NCI-H774 (cell line): ENCODE measurements around the gene THOC7.
A peak's percentile ranks its signal among the peaks of the same experiment; 100 is the strongest.

Experiments used
- DNase-seq: peaks from one replicate; lab custom pipeline; 2025; lab: John Stamatoyannopoulos, UW

THOC7 gene

DNA sequence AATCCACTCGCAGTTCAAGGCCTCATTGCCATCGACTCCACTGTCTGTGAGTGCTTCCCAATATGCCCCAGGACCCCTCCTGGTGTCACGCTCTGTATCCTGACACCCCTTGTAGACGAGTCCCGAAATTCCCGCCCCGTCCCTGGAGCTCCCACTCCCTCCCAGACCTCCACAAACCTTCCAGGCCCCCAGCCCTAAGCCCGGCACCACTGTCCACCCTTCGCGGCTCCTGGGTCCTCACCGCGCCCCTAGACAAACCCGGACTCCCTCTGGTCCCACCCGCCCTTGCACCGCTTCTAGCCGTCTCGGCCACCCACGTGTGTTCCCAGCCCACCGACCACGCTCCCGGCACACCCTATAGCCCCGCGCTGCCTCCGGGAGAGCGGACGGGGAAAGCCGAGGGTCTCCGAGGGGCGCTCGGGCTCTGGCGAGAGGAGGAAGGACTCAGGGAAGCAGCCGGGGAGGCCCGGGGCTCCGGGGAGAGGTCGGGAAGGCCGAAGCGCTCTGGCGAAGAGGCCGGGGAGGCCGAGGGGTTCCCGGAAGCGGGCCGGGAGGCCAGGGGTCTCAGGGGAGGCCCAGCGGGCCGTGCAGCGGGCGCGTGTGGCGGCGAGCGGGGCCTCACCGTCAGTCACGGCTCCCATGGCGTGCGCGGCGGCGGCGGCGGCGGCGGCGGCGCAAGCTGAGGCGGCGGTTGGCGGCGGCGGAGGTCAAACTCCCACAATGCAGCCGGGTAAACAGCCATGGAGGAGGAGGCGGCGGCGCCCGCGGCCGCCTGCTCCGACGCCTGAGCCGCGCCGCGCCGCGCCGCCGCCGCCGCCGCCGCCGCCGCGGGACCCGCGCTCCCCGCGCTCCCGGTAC lies at the start of gene THOC7, which contains the start of gene ATXN7:
Gene THOC7, minus strand, starts transcription at position 656 of the 858 bp plus-strand sequence. Its CDS starts 15 bp downstream, at position 641.
Gene ATXN7, plus strand, starts transcription at position 718 of the 858 bp plus-strand sequence. CDS start 48,732 bp downstream, outside the sequence.
- DNase-seq, result no peak

DNA sequence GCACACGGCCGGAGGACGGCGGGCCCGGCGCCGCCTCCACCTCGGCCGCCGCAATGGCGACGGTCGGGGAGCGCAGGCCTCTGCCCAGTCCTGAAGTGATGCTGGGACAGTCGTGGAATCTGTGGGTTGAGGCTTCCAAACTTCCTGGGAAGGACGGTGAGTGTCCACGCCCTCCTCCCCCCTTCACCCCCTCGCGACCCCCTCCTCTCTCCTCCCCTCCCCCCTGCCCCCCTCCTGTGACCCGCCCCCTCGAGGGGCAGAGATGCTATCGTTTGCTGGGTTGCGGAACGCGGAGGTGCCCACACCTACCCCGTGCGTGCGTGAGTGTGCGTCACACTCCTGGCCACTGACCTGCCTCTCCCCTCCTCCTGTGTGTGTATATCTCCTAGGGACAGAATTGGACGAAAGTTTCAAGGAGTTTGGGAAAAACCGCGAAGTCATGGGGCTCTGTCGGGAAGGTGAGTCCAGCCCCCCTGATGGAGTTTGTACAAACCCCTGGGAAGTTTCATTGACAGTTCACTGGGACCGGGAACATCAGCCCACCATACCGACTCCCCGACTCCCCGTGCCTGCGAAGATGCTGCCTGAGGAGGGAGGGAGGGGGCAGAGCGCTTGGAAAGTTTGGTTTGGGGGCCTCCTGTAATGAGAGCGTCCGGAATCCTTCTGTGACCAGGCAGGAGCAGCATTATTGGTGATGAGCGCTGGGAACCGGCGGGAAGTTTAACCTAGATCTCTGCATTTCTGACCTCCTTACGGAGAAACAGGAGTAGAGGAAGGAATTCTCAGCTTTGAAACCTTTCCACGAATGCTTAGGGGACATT lies 49.4 kb upstream of the THOC7 start:
- DNase-seq, result no peak

DNA sequence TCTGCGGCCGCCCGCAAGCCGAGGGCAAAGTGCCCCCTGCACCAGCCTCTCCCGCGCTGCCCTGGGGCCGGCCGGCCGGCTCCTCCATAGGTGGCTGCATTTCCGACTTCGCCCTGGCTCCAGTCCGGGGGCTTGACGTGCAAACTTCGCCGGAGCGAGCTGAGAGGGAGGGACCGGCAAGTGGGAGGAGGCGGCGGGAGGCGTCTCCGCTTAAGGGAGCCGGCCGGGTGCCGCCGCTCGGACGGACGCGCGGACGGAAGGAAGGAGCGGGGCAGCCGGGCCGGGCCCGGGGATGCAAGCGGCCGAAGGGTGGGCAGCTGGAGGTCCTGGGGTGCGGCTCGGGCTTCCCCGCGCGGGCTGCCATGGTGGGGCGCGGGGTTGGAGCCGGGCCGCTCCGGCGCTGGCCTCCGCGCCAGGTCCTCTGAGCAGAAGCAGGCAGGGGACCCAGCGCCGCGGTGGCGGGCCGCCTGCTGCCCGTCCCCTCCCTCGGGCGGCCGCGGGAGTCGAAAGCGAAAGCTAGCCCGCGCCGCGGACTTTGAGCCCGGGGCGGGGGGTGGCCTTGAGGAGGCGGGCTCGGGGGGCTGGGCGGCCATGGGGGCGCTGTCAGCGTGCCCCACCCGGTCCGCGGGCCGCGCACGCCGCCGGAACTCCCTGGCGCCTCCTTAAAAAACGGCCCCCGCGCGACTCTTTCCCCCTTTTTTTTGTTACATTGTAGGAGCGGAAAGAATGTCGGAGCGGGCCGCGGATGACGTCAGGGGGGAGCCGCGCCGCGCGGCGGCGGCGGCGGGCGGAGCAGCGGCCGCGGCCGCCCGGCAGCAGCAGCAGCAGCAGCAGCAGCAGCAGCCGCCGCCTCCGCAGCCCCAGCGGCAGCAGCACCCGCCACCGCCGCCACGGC lies 48.5 kb upstream of the THOC7 start, which contains the start of gene SCAANT1:
Gene SCAANT1, minus strand, starts transcription at position 511 of the 895 bp plus-strand sequence.
- DNase-seq, result peak; percentile 30

DNA sequence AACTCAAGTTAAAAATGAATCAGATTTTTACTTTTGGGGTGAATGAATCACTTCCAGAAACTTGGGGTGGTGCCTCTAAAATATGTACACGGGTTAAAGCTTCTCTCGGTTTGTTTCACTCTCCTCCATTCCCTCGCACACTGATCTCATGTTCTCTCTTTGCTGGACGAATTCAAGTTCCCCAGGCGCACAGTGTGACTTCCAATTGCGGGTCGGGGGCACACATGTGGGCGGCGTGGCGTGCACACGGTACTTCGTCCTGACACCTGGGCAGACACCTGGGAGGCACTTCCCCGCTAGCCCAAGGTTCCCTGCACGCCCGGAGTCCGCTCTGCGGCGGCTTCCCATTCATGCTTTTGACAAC lies 47.9 kb upstream of the THOC7 start:
- DNase-seq, result no peak

DNA sequence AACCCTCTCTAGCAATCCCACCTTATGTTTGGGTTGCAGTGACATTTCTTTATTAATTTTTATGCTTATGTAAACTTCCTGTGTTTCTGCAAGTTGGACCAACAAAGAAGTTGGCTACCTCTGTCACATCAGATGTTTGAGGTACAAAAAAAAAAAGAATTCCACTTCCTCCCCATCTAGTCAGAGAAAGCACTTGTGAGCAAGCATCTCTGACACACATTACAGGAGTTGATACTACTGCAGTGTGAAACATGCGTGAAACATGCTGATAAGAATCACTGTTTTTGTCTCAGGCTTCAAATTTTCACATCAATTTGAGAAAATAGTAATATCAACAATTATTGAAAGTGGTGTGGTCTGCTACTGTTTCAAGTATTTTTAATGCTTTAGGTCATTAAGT lies 47.3 kb upstream of the THOC7 start:
- no peak for DNase-seq

DNA sequence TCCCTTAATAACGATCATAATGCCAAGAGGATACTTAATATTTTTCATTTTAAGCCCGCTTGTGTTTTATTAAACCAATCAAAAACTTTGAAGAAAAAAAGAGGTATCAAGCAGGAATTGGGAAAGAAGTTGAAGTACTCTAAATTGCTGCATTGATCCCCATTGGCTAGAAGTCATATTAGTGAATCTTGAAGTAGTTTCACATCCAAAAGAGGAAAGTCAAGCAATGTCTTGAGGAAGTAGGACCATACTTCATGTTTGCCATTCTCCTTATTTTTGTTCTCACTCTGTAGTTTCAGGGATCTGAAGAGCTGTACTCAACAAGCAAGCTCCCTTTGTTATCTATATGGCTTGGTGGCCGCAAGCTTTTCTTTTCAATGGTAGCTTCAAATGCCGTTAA lies 46.4 kb upstream of the THOC7 start:
- no peak for DNase-seq

DNA sequence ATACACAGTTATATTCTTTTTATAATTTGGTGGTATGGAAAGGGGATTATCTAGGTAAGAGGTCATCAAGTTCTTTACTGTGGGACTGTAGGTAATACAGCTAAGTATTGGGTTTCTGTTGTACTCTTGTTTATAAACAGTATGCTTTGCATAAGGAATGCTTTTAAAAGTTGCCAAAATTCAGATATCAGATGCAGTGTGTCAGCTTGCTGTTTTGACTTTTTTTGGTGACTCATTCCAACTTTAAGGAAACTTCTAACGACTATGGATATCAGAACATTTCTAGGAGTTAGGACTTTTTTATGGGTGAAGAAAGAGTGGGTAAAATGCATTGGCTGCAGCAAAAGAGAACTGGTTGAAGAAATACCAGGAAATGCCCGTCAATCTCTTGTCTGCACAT lies 45.8 kb upstream of the THOC7 start:
- DNase-seq, result no peak

DNA sequence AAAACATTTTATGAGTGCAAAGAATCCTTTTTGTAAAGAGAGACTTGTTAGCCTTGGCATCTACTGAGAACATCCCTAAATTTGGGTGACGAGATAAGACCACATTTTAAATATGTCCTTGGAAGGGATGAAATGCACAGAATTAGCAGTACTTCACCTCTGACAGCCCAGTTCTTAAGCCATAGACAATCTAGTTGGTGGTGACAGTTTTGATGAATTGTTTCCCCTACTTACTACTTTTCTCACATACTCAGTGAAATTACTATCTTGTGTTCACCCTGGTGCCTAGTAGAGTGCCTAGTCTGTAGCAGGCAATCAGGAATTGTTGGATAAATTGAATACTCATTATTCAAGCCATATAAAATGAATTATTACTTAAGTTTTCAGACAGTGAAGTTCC lies 45.2 kb upstream of the THOC7 start:
- no peak for DNase-seq

DNA sequence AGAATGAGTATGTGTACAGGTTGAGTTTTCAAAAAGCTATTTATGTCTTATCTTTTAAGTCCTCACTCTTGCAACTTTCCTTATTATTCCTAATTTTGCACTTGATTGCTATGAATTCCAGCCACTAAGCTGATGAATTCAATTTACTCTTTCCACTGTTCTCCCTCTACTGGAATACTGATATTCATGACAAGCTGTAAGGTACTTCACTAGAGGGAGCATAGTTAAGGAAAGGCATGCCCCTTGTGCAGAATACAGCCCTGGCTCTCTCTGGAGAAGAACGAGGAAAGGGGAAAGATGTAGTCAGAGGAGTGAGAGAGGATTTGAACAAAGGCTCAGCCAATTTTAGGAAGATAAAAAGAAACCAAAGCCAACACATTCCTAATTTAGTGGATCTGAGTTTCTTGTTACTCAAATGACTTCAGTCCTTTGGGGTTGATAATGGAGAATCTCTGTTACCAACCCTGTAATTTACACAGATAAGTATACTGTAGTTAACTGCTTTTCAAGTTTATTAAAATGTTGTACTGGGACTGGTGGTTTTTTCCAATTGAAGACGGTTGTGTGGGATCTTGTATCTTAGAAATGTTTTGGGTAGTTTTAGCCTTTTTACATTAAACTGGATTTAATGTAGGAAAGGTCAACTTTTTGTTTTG lies 44.6 kb upstream of the THOC7 start:
- no peak for DNase-seq

DNA sequence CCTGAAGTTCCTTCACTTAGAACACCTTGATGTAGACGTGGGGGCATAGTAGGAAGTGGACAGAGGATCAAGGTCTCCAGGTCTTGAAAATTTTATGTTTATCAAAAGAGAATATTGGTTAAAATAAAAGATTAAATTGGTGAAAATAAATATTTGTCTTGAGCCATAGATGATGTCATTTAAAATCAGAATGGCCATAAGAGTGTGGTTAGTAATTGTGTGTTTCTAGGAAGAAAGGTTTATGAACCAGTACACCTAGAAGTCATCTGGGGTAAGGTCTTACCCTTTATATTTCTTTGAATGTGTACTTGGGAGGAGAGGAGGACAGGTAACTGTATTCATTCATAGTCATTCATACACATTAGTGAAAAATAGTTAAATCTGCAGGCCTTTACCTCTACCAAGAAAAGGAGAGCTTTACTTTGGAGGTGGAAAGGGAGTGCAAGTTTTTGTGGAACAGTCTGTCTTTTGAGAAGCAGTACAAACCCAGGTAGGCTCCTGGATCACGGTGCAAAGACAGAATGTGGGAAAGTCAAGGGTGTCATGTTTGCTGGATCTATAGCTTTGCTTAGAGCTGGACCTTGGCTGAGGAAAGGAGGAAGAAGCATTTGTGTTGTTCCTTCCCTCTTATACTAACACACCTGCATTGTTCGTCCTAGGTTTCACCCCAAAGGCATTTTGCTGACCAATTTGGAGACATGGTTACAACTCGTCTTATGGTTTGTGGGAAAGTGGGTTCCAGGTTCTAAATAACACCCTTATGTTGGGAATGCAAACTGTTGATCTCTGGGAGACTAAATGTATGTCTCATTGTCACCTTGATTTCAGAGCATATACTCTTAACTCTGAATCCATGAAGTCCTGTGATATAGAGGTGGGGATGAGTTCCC lies 42.4 kb upstream of the THOC7 start:
- DNase-seq, result no peak

DNA sequence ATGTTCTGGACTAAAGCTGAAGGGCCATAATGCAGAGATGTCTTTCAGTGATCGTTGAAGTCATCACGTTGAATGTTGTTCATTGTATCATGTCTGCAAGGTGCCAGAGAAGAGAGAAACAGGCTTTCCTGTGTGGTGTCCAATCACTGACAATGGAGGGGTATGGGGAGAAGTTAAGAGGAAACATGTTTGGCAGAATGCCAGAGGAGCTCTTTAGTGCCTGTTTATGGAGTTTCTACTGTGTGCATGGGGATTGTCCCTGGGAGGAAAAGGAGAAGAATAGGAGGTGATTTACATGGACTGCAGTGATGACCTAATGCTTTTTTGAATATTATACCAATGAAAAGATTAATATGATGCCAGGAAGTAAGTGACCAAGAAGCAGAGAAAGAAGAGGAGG lies 36.9 kb upstream of the THOC7 start:
- DNase-seq, result no peak

DNA sequence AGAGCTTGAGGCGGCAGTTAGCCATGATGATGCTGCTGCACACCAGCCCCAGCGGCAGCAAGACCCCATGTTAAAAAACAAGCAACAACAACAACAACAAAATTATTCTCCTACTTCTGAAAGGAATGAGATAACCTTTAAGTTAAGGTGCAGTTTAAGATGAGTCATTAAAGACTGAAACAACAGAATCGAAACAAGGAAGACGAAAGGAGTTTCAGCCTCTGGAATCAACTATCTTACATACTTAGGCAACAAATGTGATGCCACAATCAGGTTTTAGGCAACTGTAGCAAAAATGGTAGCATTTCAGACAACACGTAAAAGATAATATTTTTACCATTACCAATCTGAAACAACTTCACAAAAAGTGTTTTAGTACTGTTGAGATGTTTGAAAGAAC lies 36.4 kb upstream of the THOC7 start:
- DNase-seq, result no peak

DNA sequence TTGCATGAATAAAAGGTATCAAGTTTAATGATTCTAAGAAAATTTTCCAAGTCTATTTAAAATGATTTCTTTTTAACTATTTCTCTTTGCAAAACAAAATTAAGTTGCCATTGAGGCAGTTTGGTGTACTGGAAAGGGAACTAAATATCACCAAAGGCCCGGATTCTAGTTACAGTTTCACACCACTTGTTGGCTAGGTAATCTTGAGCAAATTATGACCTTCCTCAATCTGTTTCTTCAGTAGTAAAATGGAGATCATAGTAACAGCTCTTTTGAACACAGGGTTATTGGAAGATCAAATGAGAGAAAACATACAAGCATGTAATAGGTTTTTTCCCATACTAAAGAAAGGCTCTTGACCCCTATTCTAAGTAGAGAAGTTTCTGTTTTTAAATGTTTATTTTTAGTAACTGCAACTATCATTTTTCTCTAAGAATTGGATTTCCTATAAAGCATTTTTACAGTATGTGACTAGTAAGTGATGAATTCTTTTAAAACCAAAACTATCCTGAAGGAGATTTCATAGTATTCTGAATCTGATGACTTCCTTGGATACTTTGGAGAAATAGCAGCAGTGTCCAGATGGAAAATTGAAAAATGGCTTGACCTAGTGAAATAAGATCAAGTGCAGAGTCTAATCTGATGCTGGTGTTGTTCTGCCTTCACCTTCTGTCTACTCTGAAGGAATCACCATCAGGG lies 32.9 kb upstream of the THOC7 start:
- DNase-seq, result no peak

DNA sequence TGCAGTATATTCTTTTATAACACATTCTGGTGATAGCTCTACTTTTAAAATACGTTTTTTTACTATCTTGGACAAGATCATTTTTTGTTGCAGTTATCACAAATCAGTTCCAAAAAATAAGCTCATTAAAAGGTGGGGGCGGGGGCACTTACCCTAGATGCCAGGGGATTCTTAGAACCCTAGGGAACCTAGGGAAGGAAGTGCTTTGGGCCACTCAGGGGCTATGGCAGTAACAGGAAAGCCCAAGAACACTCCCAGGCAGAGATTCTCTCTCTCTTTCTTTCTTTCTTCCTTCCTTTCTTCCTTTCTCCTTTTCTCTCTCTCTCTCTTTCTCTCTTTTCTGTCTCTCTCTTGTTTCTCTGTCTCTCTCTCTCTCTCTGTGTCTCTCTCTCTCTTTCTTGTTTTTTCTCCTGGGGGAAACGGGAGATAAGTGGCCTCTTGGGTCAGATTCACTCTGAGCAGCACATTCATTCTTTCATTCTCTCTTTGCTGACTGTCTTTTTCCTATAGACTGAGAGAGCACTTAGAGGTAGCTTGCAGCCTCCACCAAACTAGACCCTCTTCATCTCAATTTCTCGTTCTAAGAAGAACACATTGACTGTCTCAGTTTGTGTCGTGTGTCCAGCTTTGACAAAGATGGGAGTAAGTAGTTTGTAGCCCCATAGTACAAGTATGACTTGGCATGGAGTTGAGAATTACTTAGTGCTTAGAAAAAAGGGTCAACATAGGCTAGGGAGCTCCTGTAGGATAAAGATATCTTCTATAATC lies 32.0 kb upstream of the THOC7 start:
- DNase-seq, result no peak

DNA sequence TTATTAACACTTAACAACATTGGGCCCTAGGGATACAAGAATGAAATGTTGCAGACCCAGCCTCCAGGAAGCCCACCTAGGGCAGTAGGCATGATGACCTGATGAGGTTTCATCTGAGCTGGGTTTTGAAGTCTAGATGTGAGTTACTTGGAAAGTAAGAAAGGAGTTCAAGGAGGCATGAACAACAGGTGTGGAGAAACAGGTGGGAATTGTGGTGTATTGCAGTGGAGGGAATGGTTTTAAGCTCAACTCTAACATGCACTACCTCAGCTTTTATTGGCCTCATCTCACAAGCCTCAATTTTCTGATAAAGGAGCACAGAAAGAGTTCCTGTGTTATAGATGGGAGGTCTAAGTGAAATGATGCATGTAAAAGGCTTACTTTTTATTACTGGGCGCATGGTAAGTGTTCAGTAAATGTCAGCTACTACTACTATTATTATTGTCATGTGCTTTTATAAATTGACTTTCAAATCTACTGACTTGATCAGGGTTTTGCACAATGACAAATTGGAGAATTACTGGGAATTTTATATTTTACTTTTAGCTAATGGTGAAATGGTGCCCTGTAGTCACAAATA lies 29.3 kb upstream of the THOC7 start:
- DNase-seq, result no peak

DNA sequence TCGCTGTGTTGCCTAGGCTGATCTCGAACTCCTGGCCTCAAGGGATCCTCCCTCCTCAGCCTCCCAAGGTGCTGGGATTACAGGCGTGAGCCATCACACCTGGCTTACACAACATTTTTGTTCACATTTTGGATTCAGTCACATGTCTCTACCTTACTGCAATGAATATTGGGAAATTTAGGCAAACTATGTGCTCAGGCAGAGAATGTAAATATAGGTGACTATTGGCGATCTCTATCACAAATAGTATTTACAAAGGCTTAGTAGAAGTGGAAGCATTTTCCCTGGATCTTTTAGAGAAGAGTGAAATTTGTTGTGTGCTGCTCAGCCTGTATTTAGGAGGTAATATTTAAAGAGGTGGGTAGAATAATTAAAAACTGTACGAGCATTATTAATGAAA lies 27.9 kb upstream of the THOC7 start:
- no peak for DNase-seq

DNA sequence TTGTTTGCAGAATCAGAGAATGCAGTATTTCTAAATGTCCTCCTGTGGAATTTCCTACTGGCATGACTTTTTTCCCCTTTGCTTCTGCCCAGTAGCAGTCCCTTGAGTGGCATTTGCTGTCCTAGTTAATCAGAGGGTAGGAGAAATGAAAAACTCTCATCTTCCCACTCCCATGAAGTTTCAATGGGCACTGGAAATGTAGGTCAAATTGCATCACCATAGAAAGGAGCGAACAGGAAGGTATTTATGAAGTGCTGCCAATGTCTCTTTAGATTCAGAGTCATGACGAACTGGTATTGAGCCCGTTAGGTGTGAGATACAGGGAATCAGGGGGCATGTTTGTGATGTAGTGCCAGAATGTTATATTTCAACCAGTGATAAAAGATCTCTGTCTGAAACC lies 23.3 kb upstream of the THOC7 start:
- no peak for DNase-seq

DNA sequence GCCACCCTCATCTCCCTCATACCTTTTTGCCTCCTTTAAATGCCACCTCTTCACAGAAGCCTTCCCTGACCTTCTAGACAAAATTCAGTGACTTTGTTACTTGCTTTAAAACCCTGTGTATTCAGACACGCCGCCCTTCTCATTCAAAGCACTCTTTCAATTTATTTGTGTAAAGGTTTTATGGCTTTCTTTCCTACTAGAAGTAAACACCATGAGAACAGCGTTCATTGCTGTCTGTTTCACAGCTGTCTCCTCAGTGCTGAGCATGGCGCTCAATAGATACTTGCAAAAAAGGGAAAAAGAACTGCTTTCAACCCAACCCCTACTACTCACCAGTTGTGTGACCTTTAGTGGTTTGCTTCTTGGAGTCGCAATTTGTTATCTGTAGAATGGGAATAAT lies 17.0 kb upstream of the THOC7 start:
- DNase-seq, result no peak
